ENCODE data around the gene IFFO2. TPM values are rescaled to one million over a fixed set of nuclear protein-coding genes. Genes with fewer than 3 reads are reported as not detected.
"Not testable (repeated sequence)": the region's sequence is repeated elsewhere in the genome, so short reads cannot be mapped to it uniquely, and the experiment has no call there.

The IFFO2 gene
- total RNA-seq, 1 experiment from 2014 or later: 15.3 TPM

- Histone ChIP-seq H3K9me3 (replicated peaks) (no peaks in the 10 kb centered on the region), H3K4me1 (replicated peaks) (peaks cover 6% of the 10 kb centered on the region), H3K27ac (no peak overlapping the region), H3K4me3 (no peak overlapping the region), H3K36me3 (peaks cover 57% of the 10 kb centered on the region), H3K27me3 (replicated peaks) (no peaks in the 10 kb centered on the region)
- peak; percentile 59 to 68 for DNase-seq (ENCODE audit: low read depth in 1 of 2, low spot score in 2 of 2)
Observed at GRCh38 chr1:18907021-18907916, 49.2 kb downstream of the IFFO2 start.

DNA sequence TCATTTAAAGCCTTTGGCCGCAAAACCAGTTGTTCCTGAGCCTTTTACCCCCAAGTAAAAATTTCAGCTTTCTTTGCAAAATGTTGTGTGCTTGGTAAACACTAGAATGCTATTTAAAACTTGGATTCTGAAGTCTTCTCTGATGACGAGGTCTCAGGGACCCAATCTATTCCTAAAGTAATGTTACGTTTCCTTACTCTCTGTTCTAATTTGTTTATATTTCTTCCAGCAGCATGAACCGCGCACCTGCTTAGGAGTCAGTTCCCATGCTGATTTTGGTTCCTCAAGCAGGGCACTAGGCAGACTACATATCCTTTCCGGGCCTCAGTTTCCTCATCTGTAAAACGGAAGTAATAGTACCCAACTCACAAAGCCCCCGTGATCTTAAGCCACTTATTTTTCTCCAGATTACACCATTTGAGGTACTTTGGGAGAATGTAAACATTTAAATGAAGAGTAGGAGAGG, 53.2 kb downstream of the IFFO2 start:
- no peak for DNase-seq (ENCODE audit: low read depth in 1 of 2, low spot score in 2 of 2)
- no peak overlapping the region for H3K27ac ChIP-seq
- H3K9me3 ChIP-seq (replicated peaks): no peaks in the 10 kb centered on the region
- peaks cover 24% of the 10 kb centered on the region for H3K36me3 ChIP-seq
- H3K27me3 ChIP-seq (replicated peaks): no peaks in the 10 kb centered on the region
- peak overlapping the region; percentile 82 for H3K4me3 ChIP-seq
- H3K4me1 ChIP-seq (replicated peaks): peaks cover 6% of the 10 kb centered on the region

DNA sequence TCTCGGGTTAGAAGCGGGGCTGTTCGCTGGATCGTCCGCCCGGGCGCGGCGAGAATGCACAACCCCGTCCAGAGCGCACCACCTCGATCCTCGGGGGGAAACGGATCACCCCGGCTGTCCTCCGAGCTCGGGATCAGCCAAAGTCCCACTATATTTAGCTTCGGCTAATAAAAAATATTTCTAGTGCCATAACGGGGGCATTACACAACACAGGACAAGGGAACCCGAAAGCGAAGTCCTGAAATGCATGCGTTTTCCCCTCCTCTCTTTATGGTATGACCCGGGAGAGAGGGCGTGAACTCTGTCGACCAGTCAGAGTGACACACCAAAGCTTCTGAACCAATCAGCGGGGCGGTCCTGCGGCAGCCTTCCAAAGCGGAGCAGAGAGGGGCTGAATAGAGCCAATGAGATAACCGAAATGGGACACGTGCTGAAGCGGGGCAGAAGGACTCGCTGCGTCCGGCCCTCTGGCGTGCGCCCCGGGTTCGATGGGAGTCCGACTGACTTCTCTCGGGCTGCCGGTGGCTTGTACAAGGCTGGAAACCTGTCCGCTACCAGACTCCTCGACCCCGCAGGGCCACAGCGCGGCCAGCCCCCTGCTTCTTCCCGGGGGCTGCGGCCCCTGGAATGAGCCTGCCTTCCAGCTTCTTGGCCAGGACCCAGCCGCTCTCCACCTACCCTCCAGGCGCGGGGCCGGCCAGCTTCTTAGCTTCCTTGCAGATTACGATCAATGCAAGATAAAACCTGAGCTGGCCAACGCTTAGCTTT, 53.8 kb downstream of the IFFO2 start, which contains the start of gene ALDH4A1:
ALDH4A1 (minus strand) TSS at position 33 of the 768 bp plus-strand sequence; CDS start at position 1, 32 bp downstream.
- Histone ChIP-seq H3K4me3 (peak within 1 kb of the TSS; percentile 82), H3K9me3 (replicated peaks) (no peaks in the 10 kb centered on the region), H3K4me1 (replicated peaks) (peaks cover 6% of the 10 kb centered on the region), H3K27ac (peak within 1 kb of the TSS; percentile 95), H3K36me3 (peaks cover 18% of the 10 kb centered on the region), H3K27me3 (replicated peaks) (no peaks in the 10 kb centered on the region)
- peak; percentile 97 to 98 for DNase-seq (ENCODE audit: low read depth in 1 of 2, low spot score in 2 of 2)

DNA sequence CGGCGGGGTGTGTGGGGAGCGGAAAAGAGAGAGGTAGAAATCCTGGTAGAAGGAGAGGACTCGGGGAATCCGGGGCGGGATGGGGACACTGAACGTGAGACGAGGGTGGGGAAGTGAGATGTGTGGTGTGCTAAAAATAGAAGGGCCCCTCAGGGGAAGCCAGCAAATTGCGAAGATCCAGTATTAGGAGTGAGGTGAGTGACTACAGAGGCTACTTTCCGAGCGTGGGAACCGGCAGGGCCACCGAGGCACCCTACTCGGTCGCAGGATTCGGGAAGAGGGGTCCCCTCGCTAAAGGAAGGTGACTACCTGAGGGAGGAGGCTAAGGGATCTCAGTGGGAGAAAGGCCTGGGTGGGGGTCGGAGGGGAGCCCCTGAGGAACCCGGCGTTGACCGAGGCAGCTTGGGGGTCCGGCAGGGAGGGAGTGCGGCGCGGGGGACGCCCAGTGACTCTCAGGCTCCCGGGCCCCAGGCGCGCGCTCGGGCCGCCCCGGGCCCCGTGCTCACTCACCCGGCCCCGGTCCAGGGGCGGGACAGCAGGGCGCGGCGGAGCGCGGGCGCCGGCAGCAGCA, 54.4 kb downstream of the IFFO2 start:
- Histone ChIP-seq H3K27ac (peak overlapping the region; percentile 95), H3K9me3 (replicated peaks) (no peaks in the 10 kb centered on the region), H3K4me1 (replicated peaks) (peaks cover 6% of the 10 kb centered on the region), H3K4me3 (peak overlapping the region; percentile 82), H3K36me3 (peaks cover 11% of the 10 kb centered on the region), H3K27me3 (replicated peaks) (no peaks in the 10 kb centered on the region)
- DNase-seq (ENCODE audit: low read depth in 1 of 2, low spot score in 2 of 2): no peak

DNA sequence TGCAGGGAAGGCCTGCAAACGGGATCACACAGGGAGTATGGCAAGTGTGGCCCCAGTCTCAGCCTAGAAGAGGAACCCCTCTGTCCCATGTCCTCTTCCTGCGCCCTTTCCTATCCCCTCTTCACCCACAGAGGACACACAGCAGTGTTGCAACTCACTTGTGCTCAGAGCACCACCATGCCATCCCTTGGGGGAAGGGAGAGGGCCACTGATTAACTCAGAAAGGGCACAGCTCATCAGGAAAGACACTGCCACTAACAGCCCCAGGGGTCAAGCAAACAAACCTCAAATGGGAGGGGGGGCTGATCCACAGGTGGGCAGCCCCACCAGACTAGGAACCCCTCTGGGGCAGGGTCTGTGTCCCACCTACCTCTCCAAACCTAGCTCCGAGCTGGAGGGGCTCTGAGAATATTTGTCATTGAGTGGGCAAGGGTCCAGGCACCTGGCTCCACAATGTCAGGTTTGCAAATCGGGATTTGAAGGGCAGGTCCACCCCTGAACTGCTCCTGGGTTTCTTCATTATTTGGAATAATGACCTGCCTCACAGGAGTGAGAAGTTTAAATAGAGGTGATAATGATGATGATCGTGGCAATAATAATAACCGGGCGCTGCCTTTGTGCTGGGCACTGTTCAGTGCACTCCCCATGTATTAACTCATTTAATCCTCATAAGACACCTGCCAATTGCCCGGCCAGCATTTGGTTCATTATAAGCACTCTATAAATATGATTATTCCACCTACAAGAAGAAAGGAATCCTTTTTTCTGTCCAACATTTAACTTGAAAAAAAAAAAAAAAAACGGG, 55.1 kb downstream of the IFFO2 start:
- no peak overlapping the region for H3K27ac ChIP-seq
- H3K36me3 ChIP-seq: peaks cover 4% of the 10 kb centered on the region
- no peaks in the 10 kb centered on the region for H3K27me3 ChIP-seq (replicated peaks)
- peaks cover 6% of the 10 kb centered on the region for H3K4me1 ChIP-seq (replicated peaks)
- H3K4me3 ChIP-seq: peak overlapping the region; percentile 82; the same call in 1 of the 2 replicates
- DNase-seq (ENCODE audit: low read depth in 1 of 2, low spot score in 2 of 2): no peak
- no peaks in the 10 kb centered on the region for H3K9me3 ChIP-seq (replicated peaks)

DNA sequence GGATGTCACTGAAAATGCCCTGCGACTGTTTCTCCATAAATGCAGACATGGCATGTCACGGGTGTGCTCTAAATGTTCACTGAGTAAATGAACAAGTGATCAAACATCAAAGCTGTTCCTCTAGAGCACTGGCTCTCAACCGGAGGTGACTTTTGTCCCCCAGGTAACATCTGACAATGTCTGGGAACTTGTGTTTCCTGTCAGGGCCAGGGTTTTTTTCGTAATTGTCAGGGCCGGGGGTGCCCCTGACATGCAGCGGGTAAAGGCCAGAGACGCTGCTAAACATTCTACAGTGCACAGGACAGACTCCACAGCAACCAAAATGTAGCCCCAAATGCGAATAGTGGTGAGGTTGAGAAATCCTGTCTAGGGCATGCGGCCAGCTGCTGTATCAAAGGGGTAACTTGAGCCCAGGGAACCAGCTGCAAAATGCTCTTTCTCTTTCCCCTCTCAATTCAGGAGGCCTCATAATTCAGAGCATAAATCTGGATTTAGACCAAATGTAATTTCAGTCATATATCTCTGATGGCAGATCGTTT, 56.1 kb downstream of the IFFO2 start:
- H3K27ac ChIP-seq: no peak overlapping the region
- no peak overlapping the region for H3K4me3 ChIP-seq
- no peak for DNase-seq (ENCODE audit: low read depth in 1 of 2, low spot score in 2 of 2)
- H3K9me3 ChIP-seq (replicated peaks): no peaks in the 10 kb centered on the region
- no peaks in the 10 kb centered on the region for H3K27me3 ChIP-seq (replicated peaks)
- peaks cover 6% of the 10 kb centered on the region for H3K4me1 ChIP-seq (replicated peaks)
- H3K36me3 ChIP-seq: no peaks in the 10 kb centered on the region

GRCh38 chr1:18899363-18900049, 57.0 kb downstream of the IFFO2 start:
- no peak overlapping the region for H3K4me3 ChIP-seq
- no peaks in the 10 kb centered on the region for H3K9me3 ChIP-seq (replicated peaks)
- H3K36me3 ChIP-seq: no peaks in the 10 kb centered on the region
- peaks cover 6% of the 10 kb centered on the region for H3K4me1 ChIP-seq (replicated peaks)
- no peak for DNase-seq (ENCODE audit: low read depth in 1 of 2, low spot score in 2 of 2)
- H3K27me3 ChIP-seq (replicated peaks): no peaks in the 10 kb centered on the region
- no peak overlapping the region for H3K27ac ChIP-seq

DNA sequence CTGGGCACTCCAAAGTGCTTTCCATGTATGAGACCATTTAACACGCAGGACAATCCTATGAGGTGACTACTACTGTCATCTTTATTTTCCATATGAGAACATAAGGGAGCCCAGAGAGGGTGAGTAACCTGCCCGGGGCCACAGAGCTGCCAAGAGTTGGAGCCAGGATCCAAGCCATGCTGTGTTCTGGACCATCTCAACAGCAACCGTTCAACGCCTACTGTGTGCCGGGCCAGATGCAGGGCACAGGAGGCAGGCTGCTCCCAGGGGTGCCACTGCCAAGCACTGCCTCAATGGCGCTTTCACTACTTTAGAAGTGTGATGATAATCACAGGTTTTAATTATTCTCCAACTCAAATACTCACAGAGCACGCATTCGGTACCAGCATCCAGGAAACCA, 57.9 kb downstream of the IFFO2 start:
- H3K4me3 ChIP-seq: no peak overlapping the region
- H3K27ac ChIP-seq: no peak overlapping the region
- no peaks in the 10 kb centered on the region for H3K27me3 ChIP-seq (replicated peaks)
- H3K36me3 ChIP-seq: no peaks in the 10 kb centered on the region
- DNase-seq (ENCODE audit: low read depth in 1 of 2, low spot score in 2 of 2): no peak
- no peaks in the 10 kb centered on the region for H3K9me3 ChIP-seq (replicated peaks)
- H3K4me1 ChIP-seq (replicated peaks): peaks cover 6% of the 10 kb centered on the region

- Histone ChIP-seq H3K4me3 (no peak overlapping the region), H3K9me3 (replicated peaks) (no peaks in the 10 kb centered on the region)
Observed at GRCh38 chr1:18895317-18895716, 61.2 kb downstream of the IFFO2 start.

DNA sequence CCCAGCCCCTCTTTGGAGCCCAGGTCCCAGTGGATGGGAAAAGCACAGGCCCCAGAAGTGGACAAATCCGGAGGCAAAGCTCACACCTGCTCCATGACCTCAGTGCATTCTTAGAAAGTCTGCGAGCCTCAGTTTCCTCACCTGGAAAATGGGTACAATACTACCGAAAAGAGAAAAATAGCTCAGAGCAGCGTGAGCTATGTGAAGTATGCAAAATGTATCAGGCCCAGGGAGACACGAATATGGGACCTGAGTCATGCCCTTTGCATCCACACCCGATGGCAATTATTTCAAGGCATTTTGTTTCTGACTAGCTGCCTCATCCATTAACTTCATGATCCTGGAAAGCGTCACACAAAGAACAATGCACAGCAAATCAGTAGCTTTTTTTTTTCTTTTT, 63.4 kb downstream of the IFFO2 start:
- DNase-seq (ENCODE audit: low read depth in 1 of 2, low spot score in 2 of 2): no peak
- H3K9me3 ChIP-seq (replicated peaks): no peaks in the 10 kb centered on the region
- H3K27me3 ChIP-seq (replicated peaks): no peaks in the 10 kb centered on the region
- H3K4me3 ChIP-seq: no peak overlapping the region
- no peak overlapping the region for H3K27ac ChIP-seq
- H3K36me3 ChIP-seq: no peaks in the 10 kb centered on the region
- H3K4me1 ChIP-seq (replicated peaks): no peaks in the 10 kb centered on the region

More at GRCh38 chr1:18895317-18895716, 61.2 kb downstream of the IFFO2 start:
- DNase-seq (ENCODE audit: low read depth in 1 of 2, low spot score in 2 of 2): no peak
- Histone ChIP-seq H3K27me3 (replicated peaks) (no peaks in the 10 kb centered on the region), H3K27ac (no peak overlapping the region), H3K4me1 (replicated peaks) (no peaks in the 10 kb centered on the region), H3K36me3 (no peaks in the 10 kb centered on the region)

- H3K27ac ChIP-seq: not testable (repeated sequence)
Observed at GRCh38 chr1:18891858-18892257, 64.6 kb downstream of the IFFO2 start.

GRCh38 chr1:18891426-18891780, 65.1 kb downstream of the IFFO2 start:
- Histone ChIP-seq H3K4me1 (replicated peaks) (no peaks in the 10 kb centered on the region), H3K4me3 (no peak overlapping the region), H3K9me3 (replicated peaks) (no peaks in the 10 kb centered on the region), H3K36me3 (no peaks in the 10 kb centered on the region), H3K27me3 (replicated peaks) (no peaks in the 10 kb centered on the region), H3K27ac (no peak overlapping the region)
- no peak for DNase-seq (ENCODE audit: low read depth in 1 of 2, low spot score in 2 of 2)

More at GRCh38 chr1:18891858-18892257, 64.6 kb downstream of the IFFO2 start:
- H3K36me3 ChIP-seq; H3K4me1 ChIP-seq (replicated peaks); H3K4me3 ChIP-seq; H3K9me3 ChIP-seq (replicated peaks); DNase-seq (ENCODE audit: low read depth in 1 of 2, low spot score in 2 of 2); H3K27me3 ChIP-seq (replicated peaks): not testable (repeated sequence)
